Upper lobe of right lung (tissue), 1 donor: ENCODE data around the gene JPT2. TPM values are rescaled to one million over a fixed set of nuclear protein-coding genes. Genes with fewer than 3 reads are reported as not detected.
A peak's percentile ranks its signal among the peaks of the same experiment; 100 is the strongest.
"Not testable (repeated sequence)": the region's sequence is repeated elsewhere in the genome, so short reads cannot be mapped to it uniquely, and the experiment has no call there.

Source experiments
- ATAC-seq: fragments of 200-7000 bp; cut with Tn5 transposase; one replicate; pipeline ENCODE4 v1.9.1; 2020; ENCODE audit warnings: mild to moderate bottlenecking, moderate library complexity
- DNase-seq: peaks from one replicate; pipeline ENCODE4 v3.0.0-alpha.2; 2020
- H3K27ac ChIP-seq: fragments of 200-600 bp; one replicate; pipeline ENCODE4 v1.8.0; 2022
- H3K27me3 ChIP-seq: fragments of 200-600 bp; one replicate; pipeline ENCODE4 v1.8.0; 2022; ENCODE audit warnings: mild to moderate bottlenecking
- H3K36me3 ChIP-seq: fragments of 200-600 bp; one replicate; pipeline ENCODE4 v1.8.0; 2022
- H3K4me1 ChIP-seq: fragments of 200-600 bp; one replicate; pipeline ENCODE4 v1.8.0; 2022
- H3K4me3 ChIP-seq: fragments of 200-600 bp; one replicate; pipeline ENCODE4 v1.8.0; 2022; ENCODE audit warnings: mild to moderate bottlenecking
- H3K9me3 ChIP-seq: fragments of 200-600 bp; one replicate; pipeline ENCODE4 v1.8.0; 2022
- CTCF ChIP-seq: fragments of 200-600 bp; IDR thresholded peaks from one replicate; pipeline ENCODE4 v1.8.0; 2022; ENCODE audit warnings: antibody characterized with exemption
- intact Hi-C: fragments of 100-400 bp; cut with DNase I; formaldehyde crosslinking; loops from one replicate; pipeline ENCODE4 v1.11.0; 2022
- total RNA-seq: library from RNA; stranded (reverse); fragmentation: NEBNext Ultra II Directional; extraction: Animal tissue kit (Norgen Biotek cat#: 25700); gene quantifications from one replicate; pipeline ENCODE4 v1.2.1, GENCODE V29; 2021
- donor health status: DM: no; HTN: yes; CAD: no; lungs with severe emphysema.

Gene JPT2
- total RNA-seq, 1 donor from 2014 or later = 44.8 TPM

DNA sequence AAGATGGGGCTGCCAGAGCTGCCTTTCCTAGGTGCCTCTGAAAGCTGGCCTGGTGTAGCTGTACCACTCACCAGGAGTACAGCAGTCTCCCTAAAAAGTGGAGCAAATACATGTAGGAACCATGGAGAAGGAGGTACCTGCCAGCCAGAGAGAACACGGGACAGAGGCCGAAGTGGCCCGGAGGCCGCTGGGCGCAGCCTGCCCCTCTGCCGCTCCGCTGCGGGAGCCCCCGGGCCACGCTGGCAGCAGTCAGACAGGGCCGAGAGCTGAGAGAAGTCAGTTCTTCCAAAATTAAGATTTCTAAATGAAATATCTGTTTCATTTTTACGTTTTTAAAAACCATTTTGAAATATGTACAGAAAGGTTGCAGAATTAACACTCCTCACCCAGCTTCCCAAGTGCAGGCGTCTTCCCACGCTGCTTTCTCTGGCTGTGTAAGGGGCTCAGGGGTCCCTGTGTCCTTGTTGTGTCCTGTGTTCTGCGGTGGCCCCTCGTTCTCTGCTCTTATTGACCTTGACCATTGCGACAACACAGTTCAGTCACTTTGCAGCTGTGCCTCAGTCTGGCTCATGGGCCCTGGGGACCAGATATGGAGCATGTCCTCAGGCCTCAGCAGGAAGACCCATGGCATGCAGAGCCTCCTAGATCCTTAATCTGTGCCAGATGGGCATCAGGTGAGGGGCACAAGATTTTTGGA, 32.9 kb downstream of the JPT2 start:
- intact Hi-C loops = no loop called here
- Histone ChIP-seq H3K4me1 (peaks cover 17% of the 10 kb centered on the region), H3K9me3 (no peaks in the 10 kb centered on the region), H3K4me3 (no peak overlapping the region), H3K27me3 (no peaks in the 10 kb centered on the region), H3K27ac (no peak overlapping the region), H3K36me3 (no peaks in the 10 kb centered on the region)
- no peak for TF ChIP-seq CTCF
- DNase-seq (no peak), ATAC-seq (no peak)

DNA sequence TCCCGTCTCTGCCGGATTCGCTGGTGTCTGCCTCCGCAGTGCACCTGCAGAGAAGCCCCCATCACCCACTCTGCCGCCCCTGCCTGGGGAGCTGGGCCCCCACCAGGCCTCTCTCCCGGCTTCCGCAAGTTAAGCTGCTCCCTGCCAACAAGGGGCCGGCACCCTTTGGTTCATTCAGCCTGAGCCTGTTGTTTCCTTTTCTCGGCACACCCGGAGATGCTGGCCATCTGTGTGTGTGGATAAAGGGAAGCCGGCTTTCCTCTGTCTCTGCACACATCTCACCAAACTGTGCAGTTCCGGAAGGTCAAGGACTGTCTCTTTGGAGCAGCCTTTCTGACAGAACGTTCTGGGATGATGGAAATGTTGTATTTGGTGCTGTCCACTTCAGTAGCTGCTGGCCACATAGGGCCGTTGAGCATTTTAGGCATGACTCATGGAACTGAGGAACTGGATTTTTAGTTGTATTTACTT, 34.7 kb downstream of the JPT2 start:
- Histone ChIP-seq H3K4me1 (peaks cover 10% of the 10 kb centered on the region), H3K9me3 (no peaks in the 10 kb centered on the region), H3K36me3 (no peaks in the 10 kb centered on the region), H3K27me3 (no peaks in the 10 kb centered on the region), H3K4me3 (no peak overlapping the region), H3K27ac (no peak overlapping the region)
- intact Hi-C loops = no loop called here
- no peak for DNase-seq
- peak; percentile 40 for ATAC-seq
- no peak for TF ChIP-seq CTCF

GRCh38 chr16:1713331-1713730, 35.3 kb downstream of the JPT2 start:
- Histone ChIP-seq H3K4me3 (no peak overlapping the region), H3K27me3 (no peaks in the 10 kb centered on the region), H3K4me1 (peaks cover 5% of the 10 kb centered on the region), H3K27ac (no peak overlapping the region), H3K36me3 (no peaks in the 10 kb centered on the region), H3K9me3 (no peaks in the 10 kb centered on the region)
- intact Hi-C loops = no loop called here
- TF ChIP-seq CTCF = no peak
- ATAC-seq (no peak), DNase-seq (no peak)

GRCh38 chr16:1713933-1714332, 35.9 kb downstream of the JPT2 start:
- intact Hi-C loops = no loop called here
- H3K27ac ChIP-seq = no peak overlapping the region

GRCh38 chr16:1715220-1715619, 37.1 kb downstream of the JPT2 start:
- Histone ChIP-seq H3K36me3 (no peaks in the 10 kb centered on the region), H3K4me1 (peaks cover 4% of the 10 kb centered on the region), H3K27ac (no peak overlapping the region), H3K27me3 (no peaks in the 10 kb centered on the region), H3K4me3 (no peak overlapping the region), H3K9me3 (no peaks in the 10 kb centered on the region)
- ATAC-seq = no peak
- no peak for DNase-seq
- TF ChIP-seq CTCF = no peak
- intact Hi-C loops = no loop called here

More at GRCh38 chr16:1713933-1714332, 35.9 kb downstream of the JPT2 start:
- H3K4me3 ChIP-seq = no peak overlapping the region
- no peak for DNase-seq
- H3K4me1 ChIP-seq = no peaks in the 10 kb centered on the region
- H3K9me3 ChIP-seq = no peaks in the 10 kb centered on the region
- H3K27me3 ChIP-seq = no peaks in the 10 kb centered on the region
- ATAC-seq = no peak
- no peaks in the 10 kb centered on the region for H3K36me3 ChIP-seq
- TF ChIP-seq CTCF = no peak

DNA sequence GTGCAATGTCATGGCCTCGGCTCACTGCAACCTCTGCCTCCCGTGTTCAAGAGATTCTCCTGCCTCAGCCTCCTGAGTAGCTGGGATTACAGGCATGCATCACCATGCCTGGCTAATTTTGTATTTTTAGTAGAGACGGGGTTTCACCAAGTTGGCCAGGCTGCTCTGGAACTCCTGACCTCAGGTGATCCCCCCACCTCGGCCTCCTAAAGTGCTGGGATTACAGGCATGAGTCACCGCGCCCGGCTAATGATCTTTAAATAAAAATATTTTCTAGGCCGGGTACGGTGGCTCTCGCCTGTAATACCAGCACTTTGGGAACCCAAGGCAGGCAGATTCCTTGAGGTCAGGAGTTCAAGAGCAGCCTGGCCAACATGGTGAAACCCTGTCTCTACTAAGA, 40.2 kb downstream of the JPT2 start:
- intact Hi-C loops, H3K27me3 ChIP-seq, H3K27ac ChIP-seq, H3K4me3 ChIP-seq, ATAC-seq, H3K9me3 ChIP-seq, DNase-seq, H3K36me3 ChIP-seq: not testable (repeated sequence)
- H3K4me1 ChIP-seq = peaks cover 23% of the 10 kb centered on the region

DNA sequence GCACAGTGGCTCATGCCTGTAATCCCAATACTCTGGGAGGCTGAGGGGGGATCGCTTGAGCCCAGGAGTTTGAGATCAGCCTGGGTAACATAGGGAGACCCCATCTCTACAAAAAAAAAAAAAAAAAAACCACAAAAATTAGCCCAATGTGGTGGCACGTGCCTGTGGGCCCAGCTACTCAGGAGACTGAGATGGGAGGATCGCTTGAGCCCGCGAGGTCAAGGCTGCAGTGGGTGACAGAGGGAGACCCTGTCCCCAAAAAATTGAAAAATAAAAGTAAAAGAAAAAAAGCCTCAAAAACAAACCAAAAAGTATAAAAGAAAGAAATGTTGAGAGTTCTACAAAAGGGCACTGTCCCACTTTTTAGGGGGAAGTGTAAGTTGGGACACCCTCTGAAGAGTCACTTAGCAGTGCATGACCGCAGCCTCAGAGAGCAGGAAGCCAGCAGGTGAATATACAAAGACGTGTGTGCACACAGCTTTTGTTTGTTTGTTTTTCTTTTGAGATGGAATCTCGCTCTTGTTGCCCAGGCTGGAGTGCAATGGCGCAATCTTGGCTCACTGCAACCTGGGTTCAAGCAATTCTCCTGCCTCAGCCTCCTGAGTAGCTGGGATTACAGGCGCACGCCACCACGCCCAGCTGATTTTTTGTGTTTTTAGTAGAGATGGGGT, 41.6 kb downstream of the JPT2 start:
- H3K27ac ChIP-seq, H3K9me3 ChIP-seq, H3K36me3 ChIP-seq, intact Hi-C loops, H3K27me3 ChIP-seq, H3K4me3 ChIP-seq, DNase-seq: not testable (repeated sequence)
- H3K4me1 ChIP-seq = peaks cover 26% of the 10 kb centered on the region
- ATAC-seq = peak; percentile 68
